ENCODE data around the gene GPR17.

GRCh38 chr2:127652786-127653357 is 6.9 kb downstream of the GPR17 start:
- TF ChIP-seq CTCF (IDR thresholded peaks at IDR 0.05) = no peak
- no peak for TF ChIP-seq POLR2A (IDR thresholded peaks at IDR 0.05)

All from esophagus squamous epithelium (tissue), 4 donors.